ENCODE measurements around the gene FKBP15. TPM values are rescaled to one million over a fixed set of nuclear protein-coding genes. Genes with fewer than 3 reads are reported as not detected.

Gene FKBP15
- total RNA-seq, 1 experiment from 2014 or later, result 17.6 TPM

GRCh38 chr9:113199683-113200329 is 21.3 kb downstream of the FKBP15 start:
- ChIA-PET POLR2A (interaction anchor here (0.6 kb wide), 1 partner anchor 41 kb away, joined by 11 read pairs; no protein-coding TSS in a partner anchor), CTCF (no interaction called here)
- H3K9me3 ChIP-seq (ENCODE audit: control insufficient read depth, insufficient read depth, low read depth, low read length), result no peaks in the 10 kb centered on the region
- 0 out of 2 replicates have a peak, but pooled peaks cover 2% of the 10 kb centered on the region for H3K36me3 ChIP-seq (ENCODE audit: control insufficient read depth, insufficient read depth, low read length)
- BruUV-seq (replicated peaks), result no TSS peak
- H3K4me3 ChIP-seq (ENCODE audit: low read depth in 2 of 2, low read length in 2 of 2), result no peak overlapping the region
- no peak overlapping the region for H3K27ac ChIP-seq (ENCODE audit: low read length)
- ATAC-seq, result no peak
- intact Hi-C loops (cut with micrococcal nuclease; ENCODE audit: unreplicated experiment) (no loop called here), in situ Hi-C loops (cut with HindIII; ENCODE audit: low pct_unique_long_range_greater_than_20kb, low sequenced_read_pairs) (no loop called here)
- H3K4me1 ChIP-seq (ENCODE audit: control insufficient read depth, insufficient read depth, low read length), result no peaks in the 10 kb centered on the region
- TF ChIP-seq SIN3A (IDR thresholded peaks at IDR 0.05; ENCODE audit: borderline replicate concordance, insufficient read depth, low read depth, low read length) (no peak), CTCF (IDR thresholded peaks at IDR 0.05) (no peak), TCF7L2 (IDR thresholded peaks at IDR 0.05; ENCODE audit: low read depth, low read length) (no peak), POLR2AphosphoS5 (IDR thresholded peaks at IDR 0.05; ENCODE audit: low read depth, low read length) (no peak), REST (IDR thresholded peaks at IDR 0.05; ENCODE audit: insufficient read depth in 1 of 2, low read depth in 2 of 2, low read length in 1 of 2) (no peak)
- H3K27me3 ChIP-seq (ENCODE audit: control insufficient read depth, insufficient read depth, low read length), result no peaks in the 10 kb centered on the region
- DNase-seq (ENCODE audit: low read depth, low spot score), result no peak

- ChIA-PET POLR2A (no interaction called here), CTCF (no interaction called here)
- in situ Hi-C loops (cut with HindIII; ENCODE audit: low pct_unique_long_range_greater_than_20kb, low sequenced_read_pairs) (no loop called here), intact Hi-C loops (cut with micrococcal nuclease; ENCODE audit: unreplicated experiment) (no loop called here)
- H3K27ac ChIP-seq (ENCODE audit: low read length), result no peak overlapping the region
- H3K36me3 ChIP-seq (ENCODE audit: control insufficient read depth, insufficient read depth, low read length), result peaks cover 9% of the 10 kb centered on the region
- no peak for DNase-seq (ENCODE audit: low read depth, low spot score)
- no peak for ATAC-seq
- no peaks in the 10 kb centered on the region for H3K9me3 ChIP-seq (ENCODE audit: control insufficient read depth, insufficient read depth, low read depth, low read length)
- no peaks in the 10 kb centered on the region for H3K27me3 ChIP-seq (ENCODE audit: control insufficient read depth, insufficient read depth, low read length)
- BruUV-seq (replicated peaks), result no TSS peak
- H3K4me1 ChIP-seq (ENCODE audit: control insufficient read depth, insufficient read depth, low read length), result no peaks in the 10 kb centered on the region
- no peak overlapping the region for H3K4me3 ChIP-seq (ENCODE audit: low read depth in 2 of 2, low read length in 2 of 2)
- TF ChIP-seq REST (IDR thresholded peaks at IDR 0.05; ENCODE audit: insufficient read depth in 1 of 2, low read depth in 2 of 2, low read length in 1 of 2) (no peak), SIN3A (IDR thresholded peaks at IDR 0.05; ENCODE audit: borderline replicate concordance, insufficient read depth, low read depth, low read length) (no peak), CTCF (IDR thresholded peaks at IDR 0.05) (no peak)
Measured at GRCh38 chr9:113192455-113192854, 28.6 kb downstream of the FKBP15 start.
